HG02763 (cell line): ENCODE measurements around the gene PLSCR3.
"Not testable (repeated sequence)": the region's sequence is repeated elsewhere in the genome, so short reads cannot be mapped to it uniquely, and the experiment has no call there.

Experiments
- ATAC-seq: cut with Tn5 transposase; IDR thresholded peaks from one replicate; pipeline ENCODE4 v1.9.1; 2021; ENCODE audit warnings: mild to moderate bottlenecking, moderate library complexity; ENCODE audit not compliant: unreplicated experiment

The PLSCR3 gene

DNA sequence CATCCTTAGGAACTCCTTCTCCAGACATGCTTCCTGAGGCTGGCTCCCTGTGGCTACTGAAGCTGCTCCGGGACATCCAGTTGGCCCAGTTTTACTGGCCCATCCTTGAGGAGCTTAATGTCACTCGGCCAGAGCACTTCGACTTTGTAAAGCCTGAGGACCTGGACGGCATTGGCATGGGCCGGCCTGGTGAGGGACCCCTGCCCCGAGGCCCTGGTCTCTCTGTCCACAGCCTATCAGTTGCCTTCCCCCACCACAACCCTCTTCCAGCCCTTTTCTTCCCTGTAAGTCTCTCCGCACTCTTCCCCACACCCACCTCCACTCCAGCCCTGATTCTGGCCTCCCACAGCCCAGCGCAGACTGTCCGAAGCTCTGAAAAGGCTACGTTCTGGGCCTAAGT lies 11.4 kb downstream of the PLSCR3 start:
- ATAC-seq, result no peak

GRCh38 chr17:7380855-7381683 lies 13.3 kb downstream of the PLSCR3 start, which contains the start of gene TNK1:
TNK1 (plus strand) TSS chr17:7381089; CDS start chr17:7382927, 1,838 bp downstream.
- no peak for ATAC-seq

GRCh38 chr17:7380321-7380720 lies 14.0 kb downstream of the PLSCR3 start:
- no peak for ATAC-seq

GRCh38 chr17:7379134-7379533 lies 15.2 kb downstream of the PLSCR3 start:
- no peak for ATAC-seq

DNA sequence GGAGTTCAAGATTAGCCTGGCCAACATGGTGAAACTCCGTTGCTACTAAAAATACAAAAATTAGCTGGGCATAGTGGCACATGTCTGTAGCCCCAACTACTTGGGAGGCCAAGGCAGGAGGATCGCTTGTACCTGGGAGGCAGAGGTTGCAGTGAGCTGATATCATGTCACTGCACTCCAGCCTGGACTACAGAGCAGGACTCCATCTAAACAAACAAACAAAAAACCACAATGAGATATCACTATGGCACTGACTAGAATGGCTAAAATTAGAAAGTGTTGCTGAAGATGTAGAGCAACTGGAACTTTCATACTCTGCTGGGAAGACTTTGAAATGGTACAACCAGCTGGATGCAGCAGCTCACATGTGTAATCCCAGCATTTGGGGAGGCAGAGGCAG lies 20.0 kb downstream of the PLSCR3 start:
- ATAC-seq, result no peak

DNA sequence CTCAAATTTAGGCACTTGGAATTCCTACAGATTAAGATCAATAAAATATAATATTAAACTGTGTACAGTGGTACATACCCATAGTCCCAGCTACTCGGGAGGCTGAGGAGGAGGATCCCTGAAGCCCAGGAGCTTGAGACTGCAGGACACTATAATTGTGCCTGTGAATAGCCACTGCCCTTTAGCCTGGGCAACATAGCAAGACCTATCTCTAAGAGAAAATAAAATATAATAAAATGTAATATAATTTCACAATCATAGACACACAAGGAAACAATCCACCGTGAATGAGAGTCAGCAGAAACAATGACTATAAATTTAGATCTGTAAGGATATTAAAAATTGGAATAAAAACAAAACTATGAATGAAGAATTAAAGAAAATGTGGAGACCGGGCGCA lies 23.5 kb downstream of the PLSCR3 start:
- ATAC-seq, result no peak

DNA sequence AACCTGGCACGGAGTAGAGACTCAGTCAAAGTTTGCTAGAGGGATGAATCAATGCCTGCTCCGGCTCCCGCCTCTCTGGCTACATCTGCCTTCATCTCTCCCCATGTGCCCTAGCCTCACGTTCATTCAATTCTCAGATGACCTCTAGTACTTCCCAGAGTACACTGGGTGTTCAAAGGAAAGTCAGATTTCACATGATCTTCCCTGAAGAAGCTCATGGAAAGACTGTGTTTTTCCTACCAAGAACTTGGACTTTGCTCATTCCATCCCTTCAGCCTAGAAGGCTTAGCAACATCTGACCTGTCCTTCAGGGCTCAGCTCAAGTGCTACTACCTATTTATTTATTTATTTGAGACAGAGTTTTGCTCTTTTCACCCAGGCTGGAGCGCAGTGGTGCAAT lies 24.5 kb downstream of the PLSCR3 start:
- ATAC-seq, result no peak

DNA sequence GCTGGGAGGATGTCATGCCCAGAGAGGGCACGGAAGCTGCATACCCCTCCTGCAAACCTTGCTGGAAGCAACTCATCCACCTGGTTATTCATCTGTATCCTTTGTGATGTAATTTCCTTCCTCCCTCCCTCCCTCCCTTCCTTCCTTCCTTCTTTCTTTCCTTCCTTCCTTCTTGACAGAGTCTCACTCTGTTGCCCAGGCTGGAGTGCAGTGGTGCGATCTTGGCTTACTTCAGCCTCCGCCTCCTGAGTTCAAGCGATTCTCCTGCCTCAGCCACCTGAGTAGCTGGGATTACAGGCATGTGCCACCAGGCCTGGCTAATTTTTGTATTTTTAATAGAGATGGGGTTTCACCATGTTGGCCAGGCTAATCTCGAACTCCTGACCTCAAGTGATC lies 25.7 kb downstream of the PLSCR3 start:
- ATAC-seq, result not testable (repeated sequence)

- no peak for ATAC-seq
Observed at GRCh38 chr17:7367918-7368598, 26.3 kb downstream of the PLSCR3 start.

DNA sequence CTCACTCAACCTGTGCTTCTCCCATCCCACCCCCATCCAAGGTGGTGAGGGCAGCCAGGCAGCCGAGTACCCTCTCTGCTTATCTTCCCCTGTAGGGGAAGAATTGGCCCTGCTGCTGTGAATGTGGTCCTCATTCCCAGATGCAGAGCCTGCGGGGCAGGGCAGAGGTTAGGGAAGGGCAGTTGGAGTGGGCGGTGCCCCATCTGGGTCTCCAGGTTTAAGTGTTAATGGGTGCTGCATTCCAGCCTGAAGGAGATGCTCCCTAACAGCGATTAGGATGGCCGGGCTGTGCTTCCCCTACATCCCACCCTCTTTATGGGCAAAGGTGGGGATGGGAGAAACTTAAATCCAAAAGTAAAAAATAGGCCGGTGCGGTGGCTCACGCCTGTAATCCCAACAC lies 27.2 kb downstream of the PLSCR3 start:
- no peak for ATAC-seq

DNA sequence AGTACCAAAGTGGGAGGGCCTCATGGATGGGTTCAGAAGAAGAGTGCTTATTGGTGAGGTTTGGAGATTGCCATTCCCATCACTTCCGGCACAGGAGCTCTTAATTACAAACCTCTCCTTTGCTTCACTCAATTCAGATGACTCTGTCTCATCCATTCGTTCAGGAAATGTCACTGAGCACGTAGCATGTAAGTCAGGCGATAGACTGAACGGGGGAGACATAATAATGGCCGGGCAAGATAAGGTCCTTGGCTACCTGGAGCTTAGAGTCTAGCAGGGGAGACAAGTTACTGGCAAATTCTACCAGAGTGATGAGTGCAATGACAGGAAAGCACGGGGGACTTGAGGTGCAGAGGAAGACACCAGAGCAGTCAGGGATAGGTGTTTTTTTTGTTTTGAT lies 28.4 kb downstream of the PLSCR3 start:
- ATAC-seq, result not testable (repeated sequence)

- ATAC-seq, result no peak
Observed at GRCh38 chr17:7363311-7363710, 31.0 kb downstream of the PLSCR3 start.

GRCh38 chr17:7361906-7362305 lies 32.4 kb downstream of the PLSCR3 start:
- no peak for ATAC-seq

GRCh38 chr17:7357381-7357780 lies 36.9 kb downstream of the PLSCR3 start:
- ATAC-seq, result no peak

DNA sequence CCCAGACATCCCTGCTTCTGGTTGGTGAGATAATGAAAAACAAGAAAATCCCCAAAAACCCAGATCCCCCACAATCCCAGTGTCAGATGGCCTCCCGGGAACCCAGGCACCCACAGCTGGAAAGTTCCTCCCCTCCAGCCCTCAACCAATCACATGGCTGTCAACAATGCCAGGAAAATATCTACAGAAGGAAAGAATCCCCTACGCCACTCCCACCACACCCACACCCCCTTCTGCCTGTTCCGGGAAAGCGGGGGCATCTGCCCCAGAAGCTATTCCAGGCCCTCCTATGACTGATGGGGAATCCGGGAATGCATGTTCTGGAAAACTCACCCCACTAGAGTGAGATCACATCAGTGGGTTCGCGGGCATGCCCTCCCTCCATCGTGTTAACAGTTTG lies 37.6 kb downstream of the PLSCR3 start:
- no peak for ATAC-seq

- ATAC-seq, result no peak
Observed at GRCh38 chr17:7356072-7356549, 38.2 kb downstream of the PLSCR3 start.

- ATAC-seq, result no peak
Observed at GRCh38 chr17:7355573-7355972, 38.8 kb downstream of the PLSCR3 start.

GRCh38 chr17:7355053-7355452 lies 39.3 kb downstream of the PLSCR3 start, which contains the start of gene TMEM95:
TMEM95 (plus strand) TSS chr17:7355156; CDS start chr17:7355205, 49 bp downstream.
- ATAC-seq, result no peak

GRCh38 chr17:7354262-7354843 lies 40.0 kb downstream of the PLSCR3 start:
- no peak for ATAC-seq

- ATAC-seq, result no peak
Observed at GRCh38 chr17:7352910-7353635, 41.3 kb downstream of the PLSCR3 start.

DNA sequence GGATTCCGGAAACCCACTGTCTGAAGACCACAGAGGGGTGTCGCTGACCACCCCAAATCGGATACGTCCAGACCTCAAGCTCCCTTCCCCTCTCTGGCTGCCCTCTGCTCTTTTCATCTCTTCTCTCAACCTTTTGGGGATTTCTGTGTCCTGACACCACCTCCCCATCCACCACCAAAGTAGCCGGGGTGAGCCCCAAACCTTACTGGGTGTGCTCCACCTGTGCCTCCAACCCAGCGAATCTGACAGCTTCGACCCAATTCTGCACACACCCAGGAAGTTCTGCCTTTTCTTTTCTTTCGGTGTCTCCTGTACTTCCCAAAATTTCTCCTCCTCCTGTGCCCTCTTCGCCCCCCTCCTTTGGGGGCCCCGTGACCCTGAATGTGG lies 41.8 kb downstream of the PLSCR3 start:
- ATAC-seq, result no peak
